Suppressor macrophage treated with lipopolysaccharide for 4 hours (primary cell): ENCODE results near the gene STUM.
"Not testable (repeated sequence)": the region's sequence is repeated elsewhere in the genome, so short reads cannot be mapped to it uniquely, and the experiment has no call there.

ENCODE experiments used
- DNase-seq: peaks from one replicate; pipeline ENCODE4 v3.0.0-alpha.2; 2020

Gene STUM

DNA sequence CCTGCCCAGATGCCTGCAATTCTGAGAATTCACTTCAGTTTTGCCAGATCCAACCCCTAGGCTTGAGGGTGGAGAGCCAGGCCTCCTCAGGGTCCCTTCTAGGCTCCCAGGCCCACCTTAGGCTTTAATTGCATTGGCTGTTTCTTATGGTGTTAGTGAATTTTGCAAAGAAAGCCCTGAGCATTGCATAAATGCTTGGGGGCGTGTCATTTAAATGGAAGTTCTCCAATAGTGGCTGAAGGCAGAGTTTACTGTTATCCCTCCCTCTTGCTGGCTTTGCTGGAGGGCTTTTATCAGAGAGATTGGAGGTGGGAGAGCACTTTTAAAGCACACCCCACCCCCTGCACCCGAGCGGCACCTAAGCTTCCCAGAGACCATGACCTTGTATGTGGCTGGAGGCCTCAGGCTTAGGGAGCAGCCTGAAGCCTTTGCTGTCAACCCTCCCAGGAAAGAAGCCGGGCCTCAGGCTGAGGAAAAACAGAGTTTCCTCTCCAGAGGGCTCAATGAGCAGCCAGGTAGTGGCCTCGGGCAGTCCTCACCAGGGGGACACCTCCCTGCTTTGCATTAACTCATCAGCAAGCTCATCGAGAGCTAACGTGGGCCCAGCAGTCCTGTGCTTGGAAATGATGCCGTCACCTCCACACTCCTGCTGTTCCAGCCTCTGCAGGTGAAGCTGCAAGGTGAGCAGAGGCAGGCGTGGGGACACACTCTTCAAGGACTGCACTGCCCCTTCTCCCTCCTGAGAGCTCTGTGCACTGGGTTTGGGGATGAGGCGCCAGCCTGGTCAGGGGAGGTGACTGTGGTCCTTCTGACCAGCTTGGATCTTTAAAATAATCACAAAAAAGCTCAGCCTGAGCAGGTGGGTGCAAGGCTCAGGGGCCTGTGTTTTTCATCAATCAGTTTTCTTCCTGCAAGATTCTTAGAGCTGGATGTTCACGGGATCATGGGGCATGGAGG, 58.0 kb downstream of the STUM start:
- DNase-seq, result no peak

DNA sequence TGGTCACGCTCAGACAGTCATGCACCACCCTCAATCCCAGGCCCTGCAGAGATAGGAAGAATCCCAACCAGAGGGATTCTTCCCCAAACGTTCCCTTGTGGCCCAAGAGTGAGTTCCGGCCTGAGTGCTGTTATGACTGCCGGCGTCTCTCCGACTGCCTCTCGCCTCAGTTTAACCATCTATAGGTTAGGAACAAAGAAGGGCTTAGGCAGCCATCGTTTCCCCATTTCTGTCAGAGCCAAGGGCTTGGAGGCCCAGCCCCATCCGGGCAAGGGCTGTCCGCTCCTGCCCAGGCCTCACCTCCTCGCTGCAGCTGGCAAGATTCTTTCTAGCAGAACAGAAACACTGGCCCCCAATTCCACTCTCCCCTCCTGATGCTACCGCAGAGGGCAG, 58.7 kb downstream of the STUM start:
- no peak for DNase-seq

GRCh38 chr1:226607821-226608220, 59.3 kb downstream of the STUM start:
- DNase-seq, result no peak

DNA sequence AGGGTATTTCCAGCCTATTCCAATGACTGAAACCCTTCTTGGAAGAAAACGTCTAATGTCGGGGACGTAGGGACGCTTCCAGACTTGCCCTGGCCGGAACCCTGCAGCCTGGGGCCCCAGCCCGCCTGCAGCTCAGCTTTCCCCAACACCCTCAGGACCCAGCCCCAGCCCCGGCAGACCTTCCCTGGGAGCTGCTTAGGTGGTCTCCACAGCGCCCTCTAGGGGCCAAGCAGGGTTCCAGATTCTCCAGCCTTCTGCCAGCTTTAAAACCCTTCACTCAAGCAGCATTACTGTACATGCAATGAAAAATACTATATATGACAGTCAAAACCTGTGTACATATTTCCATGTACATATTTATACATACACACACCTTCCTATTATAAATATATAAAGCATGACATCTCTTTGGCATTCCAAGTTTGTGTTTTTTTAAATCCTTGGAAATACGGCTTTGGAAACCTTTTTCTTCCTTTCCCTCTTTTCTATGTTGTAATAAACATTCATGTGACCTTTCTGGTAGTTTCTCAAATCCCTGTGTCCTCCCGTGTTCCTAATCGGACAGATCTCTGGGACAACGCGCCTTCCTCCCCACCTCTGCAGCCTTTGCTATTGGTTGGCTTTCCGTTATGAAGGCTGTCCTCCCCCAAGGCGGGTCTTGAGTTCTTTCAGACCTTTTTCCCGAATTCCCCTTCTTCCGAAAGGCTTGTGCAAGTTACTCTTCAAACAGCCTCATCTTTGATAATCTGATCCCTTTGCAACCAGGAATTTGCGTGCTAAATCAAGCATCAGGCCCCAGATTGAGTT, 60.3 kb downstream of the STUM start:
- peak; percentile 77 for DNase-seq

DNA sequence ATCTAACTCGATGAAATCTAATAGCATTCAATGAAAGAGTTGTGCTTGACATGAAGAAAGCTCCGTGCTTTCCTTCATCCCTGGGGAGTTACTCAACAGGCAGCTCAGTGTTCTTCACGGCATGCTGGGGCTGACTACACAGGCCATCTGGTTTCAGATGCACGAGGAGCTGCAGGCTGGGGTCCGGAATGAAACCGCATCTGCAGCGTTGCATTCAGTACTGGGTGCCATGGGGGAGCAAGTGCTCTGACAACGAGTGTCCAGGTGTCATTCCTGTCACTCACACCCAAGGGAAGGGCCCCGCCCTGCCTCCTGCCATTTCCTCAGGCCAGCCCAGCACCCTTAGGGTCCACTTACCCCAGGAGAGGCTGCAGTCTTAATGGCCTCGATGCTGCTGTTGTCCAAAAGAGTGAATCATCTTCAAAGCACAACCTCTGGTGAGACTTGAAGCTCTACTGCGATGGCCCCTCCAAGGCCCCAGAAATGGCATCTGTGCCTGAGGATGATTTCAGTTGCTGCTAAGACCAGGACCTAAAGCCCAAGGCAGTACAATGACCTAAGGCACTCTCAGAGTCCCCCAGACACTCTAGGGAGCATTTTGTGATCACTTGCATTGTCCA, 61.4 kb downstream of the STUM start:
- no peak for DNase-seq

DNA sequence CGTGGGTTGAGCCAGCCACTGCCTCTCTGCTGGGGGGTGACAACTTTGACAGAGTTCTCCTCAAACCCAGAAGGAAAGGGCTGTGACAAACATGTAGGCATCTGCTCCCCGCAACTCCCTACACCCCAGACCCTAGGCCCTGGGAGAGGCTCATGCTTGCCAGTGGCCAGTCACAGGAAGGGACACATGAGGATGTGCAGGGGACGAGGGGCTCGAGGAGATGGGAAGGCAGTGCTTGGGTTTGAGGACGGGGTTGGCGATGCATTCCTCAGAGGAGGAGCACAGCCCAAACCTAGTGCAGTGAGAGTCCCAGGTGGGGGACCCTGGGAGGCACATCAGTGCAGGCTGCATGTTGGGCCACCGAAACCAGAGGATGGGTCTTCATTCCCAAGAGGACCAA, 62.1 kb downstream of the STUM start:
- DNase-seq, result no peak

DNA sequence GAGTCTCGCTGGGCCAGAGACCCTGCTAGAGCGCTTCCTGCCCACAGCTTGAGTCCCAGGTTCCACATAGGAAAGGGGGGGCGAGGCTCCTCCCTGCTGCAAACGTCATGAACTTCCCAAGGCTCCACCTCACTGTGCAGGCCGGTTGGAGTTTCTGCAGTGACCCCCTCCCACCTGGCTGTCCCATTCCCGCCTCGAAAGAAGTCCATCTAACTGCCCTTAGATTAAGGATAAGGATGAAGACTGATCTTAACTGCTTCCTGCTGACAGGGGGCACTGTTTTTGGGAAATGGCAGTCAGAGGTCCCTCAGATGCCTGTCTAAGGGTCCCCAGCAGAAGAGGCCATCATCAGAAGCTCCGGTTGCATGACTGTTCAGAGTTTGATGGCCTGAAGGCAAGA, 62.7 kb downstream of the STUM start:
- no peak for DNase-seq

DNA sequence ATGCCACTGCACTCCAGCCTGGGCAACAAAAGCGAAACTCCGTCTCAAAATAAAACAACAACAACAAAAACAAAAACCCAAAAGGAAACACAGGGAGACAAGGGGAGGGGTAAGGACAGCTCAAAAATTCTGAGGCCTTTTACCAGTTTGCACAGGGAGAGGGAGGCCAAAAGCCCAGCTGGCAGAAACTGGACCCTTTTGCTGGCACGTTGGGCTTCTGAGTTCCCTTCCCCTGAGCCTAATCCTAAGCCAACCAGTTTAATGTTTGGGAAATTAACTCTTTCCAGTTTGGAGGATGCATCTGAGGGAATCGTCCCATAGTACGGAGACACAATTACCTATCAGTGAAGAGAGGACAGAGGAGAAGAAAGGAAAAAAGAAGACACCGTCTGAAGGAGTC, 63.4 kb downstream of the STUM start:
- DNase-seq, result not testable (repeated sequence)

DNA sequence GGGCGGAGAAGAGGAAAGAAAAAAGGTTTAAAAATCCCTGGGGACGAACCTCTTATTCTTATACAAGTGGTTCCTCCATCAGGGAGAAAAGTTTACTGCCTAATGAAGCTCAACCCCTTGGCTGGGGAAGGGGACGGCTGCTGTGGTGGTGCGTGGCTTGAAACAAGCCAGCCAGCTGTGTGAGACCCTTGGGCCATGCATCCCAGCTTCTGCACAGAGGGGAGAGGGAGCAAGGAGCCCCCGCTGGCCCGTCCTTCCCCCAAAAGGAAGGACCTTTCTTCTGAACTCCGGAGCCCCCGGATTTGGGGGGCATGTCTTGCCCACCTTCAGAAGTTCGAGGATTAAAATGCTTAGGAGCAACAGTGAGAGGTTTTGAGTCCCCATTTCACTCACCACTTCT, 67.3 kb downstream of the STUM start:
- no peak for DNase-seq

- no peak for DNase-seq
These were observed 68.1 kb downstream of the STUM start for GRCh38 chr1:226616636-226617035.

GRCh38 chr1:226617109-226617508, 68.5 kb downstream of the STUM start:
- DNase-seq, result no peak

DNA sequence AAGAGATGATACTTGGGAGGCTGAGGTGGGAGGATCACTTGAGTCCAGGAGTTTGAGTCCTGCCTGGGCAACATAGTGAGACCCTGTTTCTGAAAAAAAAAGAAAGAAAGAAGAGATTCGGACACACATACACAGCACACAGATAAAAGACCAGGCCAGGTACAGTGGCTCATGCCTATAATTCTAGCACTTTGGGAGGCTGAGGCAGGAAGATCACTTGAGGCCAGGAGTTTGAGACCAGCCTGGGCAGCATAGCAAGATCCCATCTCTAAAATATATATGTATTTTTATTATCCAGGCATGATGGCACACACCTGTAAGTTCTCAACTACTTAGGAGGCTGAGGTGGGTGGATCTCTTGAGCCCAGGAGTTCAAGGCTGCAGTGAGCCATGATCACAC, 69.2 kb downstream of the STUM start:
- DNase-seq, result not testable (repeated sequence)

DNA sequence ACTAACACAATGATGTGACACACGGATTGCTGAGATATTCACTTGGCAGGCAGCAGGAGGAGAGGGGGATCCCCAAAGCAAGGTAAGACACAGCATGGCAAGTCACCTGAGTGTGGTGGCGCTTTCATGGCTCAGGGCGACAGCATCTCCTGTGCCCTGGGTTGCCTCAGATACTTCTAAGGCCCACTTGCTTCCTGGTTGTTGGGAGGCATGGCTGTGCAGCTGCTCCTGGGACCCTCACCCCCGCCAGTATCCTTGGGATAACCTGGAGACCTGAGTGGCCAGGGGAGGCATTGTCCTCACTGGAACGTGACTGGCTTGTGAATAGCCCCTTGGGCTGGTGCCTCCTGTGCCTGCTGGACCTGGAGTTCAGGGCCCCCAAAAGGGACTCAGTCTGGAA, 69.8 kb downstream of the STUM start:
- no peak for DNase-seq

- no peak for DNase-seq
These were observed 70.5 kb downstream of the STUM start for GRCh38 chr1:226619031-226619430.

- DNase-seq, result no peak
These were observed 73.4 kb downstream of the STUM start for GRCh38 chr1:226622012-226622411.

- no peak for DNase-seq
These were observed 76.0 kb downstream of the STUM start for GRCh38 chr1:226624526-226624925.

DNA sequence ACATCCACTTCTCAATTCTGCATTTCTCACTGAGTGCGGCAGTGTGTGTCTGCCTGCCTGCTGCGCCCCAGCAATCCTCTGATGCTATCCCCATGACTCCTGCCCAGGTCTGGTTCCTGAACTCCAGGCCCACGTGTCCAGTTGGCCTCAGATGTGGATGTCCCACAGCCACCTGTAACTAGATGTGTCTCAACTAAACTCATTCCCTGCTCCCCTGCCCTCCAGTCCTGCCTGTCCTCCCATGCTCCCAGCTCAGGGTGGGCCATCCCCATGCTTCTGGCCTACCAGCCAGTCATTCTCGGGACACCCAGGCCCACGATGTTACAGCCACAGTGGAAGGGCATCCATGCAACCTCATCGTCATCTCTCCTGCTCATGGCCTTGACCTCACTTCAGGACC, 76.8 kb downstream of the STUM start:
- no peak for DNase-seq

- no peak for DNase-seq
These were observed 77.4 kb downstream of the STUM start for GRCh38 chr1:226625832-226626576.

GRCh38 chr1:226626577-226626956, 78.0 kb downstream of the STUM start:
- peak; percentile 92 for DNase-seq

GRCh38 chr1:226627050-226627755, 78.6 kb downstream of the STUM start:
- no peak for DNase-seq

GRCh38 chr1:226627924-226628611, 79.5 kb downstream of the STUM start:
- DNase-seq, result peak; percentile 86
